Fibroblast of pulmonary artery (primary cell): ENCODE data around the gene FOXP1.
"Not testable (repeated sequence)": the region's sequence is repeated elsewhere in the genome, so short reads cannot be mapped to it uniquely, and the experiment has no call there.

Experiments used
- DNase-seq: peaks from one replicate; pipeline ENCODE4 v3.0.0-alpha.2; 2010; ENCODE audit warnings: low read depth
- H3K4me3 ChIP-seq: replicated peaks from 2 replicates; pipeline ENCODE4 v1.5.1; 2011; ENCODE audit warnings: low read depth, mild to moderate bottlenecking, control low read depth, low read length, moderate library complexity
- CTCF ChIP-seq: IDR thresholded peaks from 2 replicates; pipeline ENCODE4 v1.5.1; 2011; ENCODE audit warnings: mild to moderate bottlenecking, control low read depth, low read length, inconsistent platforms; ENCODE audit errors: missing control alignments

Gene FOXP1

GRCh38 chr3:71330505-71330904 is 253.0 kb downstream of the FOXP1 start:
- no peak for DNase-seq
- TF ChIP-seq CTCF = no peak

GRCh38 chr3:71329817-71330216 is 253.7 kb downstream of the FOXP1 start:
- DNase-seq = no peak
- no peak overlapping the region for H3K4me3 ChIP-seq
- TF ChIP-seq CTCF = no peak

More at GRCh38 chr3:71330505-71330904, 253.0 kb downstream of the FOXP1 start:
- no peak overlapping the region for H3K4me3 ChIP-seq

- no peak overlapping the region for H3K4me3 ChIP-seq
- DNase-seq = no peak
- no peak for TF ChIP-seq CTCF
Measured at GRCh38 chr3:71328926-71329325, 254.6 kb downstream of the FOXP1 start.

- no peak for TF ChIP-seq CTCF
- no peak for DNase-seq
- H3K4me3 ChIP-seq = no peak overlapping the region
Measured at GRCh38 chr3:71327936-71328335, 255.6 kb downstream of the FOXP1 start.

GRCh38 chr3:71325715-71326114 is 257.8 kb downstream of the FOXP1 start:
- DNase-seq = no peak
- no peak overlapping the region for H3K4me3 ChIP-seq
- no peak for TF ChIP-seq CTCF

- not testable (repeated sequence) for DNase-seq, H3K4me3 ChIP-seq
Measured at GRCh38 chr3:71324224-71324623, 259.3 kb downstream of the FOXP1 start.

- no peak overlapping the region for H3K4me3 ChIP-seq
- TF ChIP-seq CTCF = no peak
- DNase-seq = no peak
Measured at GRCh38 chr3:71323558-71323957, 260.0 kb downstream of the FOXP1 start.

GRCh38 chr3:71322154-71322553 is 261.4 kb downstream of the FOXP1 start:
- TF ChIP-seq CTCF = no peak
- no peak for DNase-seq
- no peak overlapping the region for H3K4me3 ChIP-seq
